Measurements from ENCODE around the gene ARHGAP28.

Gene ARHGAP28

GRCh38 chr18:6719910-6720683, 9.4 kb upstream of the ARHGAP28 start:
- H3K4me3 ChIP-seq (ENCODE audit: low read depth, low read length), result no peak overlapping the region
- no peak for DNase-seq (ENCODE audit: low read depth)
- no peak for TF ChIP-seq CTCF (IDR thresholded peaks at IDR 0.05; ENCODE audit: insufficient read depth, low read depth, low read length, missing control alignments)

- DNase-seq (ENCODE audit: low read depth), result no peak
- TF ChIP-seq CTCF (IDR thresholded peaks at IDR 0.05; ENCODE audit: insufficient read depth, low read depth, low read length, missing control alignments), result no peak
Observed at GRCh38 chr18:6721755-6722154, 7.8 kb upstream of the ARHGAP28 start.

GRCh38 chr18:6722690-6723089, 6.8 kb upstream of the ARHGAP28 start:
- H3K4me3 ChIP-seq (ENCODE audit: low read depth, low read length), result no peak overlapping the region
- TF ChIP-seq CTCF (IDR thresholded peaks at IDR 0.05; ENCODE audit: insufficient read depth, low read depth, low read length, missing control alignments), result no peak
- no peak for DNase-seq (ENCODE audit: low read depth)

More at GRCh38 chr18:6721755-6722154, 7.8 kb upstream of the ARHGAP28 start:
- H3K4me3 ChIP-seq (ENCODE audit: low read depth, low read length), result no peak overlapping the region

- DNase-seq (ENCODE audit: low read depth), result no peak
- no peak for TF ChIP-seq CTCF (IDR thresholded peaks at IDR 0.05; ENCODE audit: insufficient read depth, low read depth, low read length, missing control alignments)
- no peak overlapping the region for H3K4me3 ChIP-seq (ENCODE audit: low read depth, low read length)
Observed at GRCh38 chr18:6724331-6724730, 5.2 kb upstream of the ARHGAP28 start.

- TF ChIP-seq CTCF (IDR thresholded peaks at IDR 0.05; ENCODE audit: insufficient read depth, low read depth, low read length, missing control alignments), result no peak
- DNase-seq (ENCODE audit: low read depth), result no peak
- H3K4me3 ChIP-seq (ENCODE audit: low read depth, low read length), result no peak overlapping the region
Observed at GRCh38 chr18:6728331-6728730, 1.2 kb upstream of the ARHGAP28 start.

- H3K4me3 ChIP-seq (ENCODE audit: low read depth, low read length), result peak overlapping the region; percentile 39; the same call in 1 of the 2 replicates
- DNase-seq (ENCODE audit: low read depth), result no peak
- TF ChIP-seq CTCF (IDR thresholded peaks at IDR 0.05; ENCODE audit: insufficient read depth, low read depth, low read length, missing control alignments), result no peak
Observed at GRCh38 chr18:6728809-6729246, 688 bp upstream of the ARHGAP28 start.
